Mononuclear cell (primary cell): ENCODE measurements around the gene UNKL. TPM values are rescaled to one million over a fixed set of nuclear protein-coding genes. Genes with fewer than 3 reads are reported as not detected.
"Not testable (repeated sequence)": the region's sequence is repeated elsewhere in the genome, so short reads cannot be mapped to it uniquely, and the experiment has no call there.

Experiments used
- H3K27me3 ChIP-seq: 2 replicates; pipeline ENCODE4 v1.6.0; 2011; ENCODE audit warnings: low read length, control low read depth; ENCODE audit not compliant: insufficient read depth
- H3K4me1 ChIP-seq: 2 replicates; pipeline ENCODE4 v1.5.1; 2011; ENCODE audit warnings: mild to moderate bottlenecking, low read length, control low read depth; ENCODE audit not compliant: insufficient read depth
- H3K4me3 ChIP-seq: 2 replicates; pipeline ENCODE4 v1.5.1; 2011; ENCODE audit warnings: mild to moderate bottlenecking, low read length, moderate library complexity
- H3K9me3 ChIP-seq: 2 replicates; pipeline ENCODE4 v1.5.1; 2011; ENCODE audit warnings: low read depth, mild to moderate bottlenecking, control low read depth, low read length
- total RNA-seq: library from RNA; depleted of rRNA; stranded (reverse); fragments of >200 nt; gene quantifications from one replicate; pipeline ENCODE4 v1.2.3, GENCODE V29; 2012

The UNKL gene
- total RNA-seq, 1 donor, result 18.4 TPM

DNA sequence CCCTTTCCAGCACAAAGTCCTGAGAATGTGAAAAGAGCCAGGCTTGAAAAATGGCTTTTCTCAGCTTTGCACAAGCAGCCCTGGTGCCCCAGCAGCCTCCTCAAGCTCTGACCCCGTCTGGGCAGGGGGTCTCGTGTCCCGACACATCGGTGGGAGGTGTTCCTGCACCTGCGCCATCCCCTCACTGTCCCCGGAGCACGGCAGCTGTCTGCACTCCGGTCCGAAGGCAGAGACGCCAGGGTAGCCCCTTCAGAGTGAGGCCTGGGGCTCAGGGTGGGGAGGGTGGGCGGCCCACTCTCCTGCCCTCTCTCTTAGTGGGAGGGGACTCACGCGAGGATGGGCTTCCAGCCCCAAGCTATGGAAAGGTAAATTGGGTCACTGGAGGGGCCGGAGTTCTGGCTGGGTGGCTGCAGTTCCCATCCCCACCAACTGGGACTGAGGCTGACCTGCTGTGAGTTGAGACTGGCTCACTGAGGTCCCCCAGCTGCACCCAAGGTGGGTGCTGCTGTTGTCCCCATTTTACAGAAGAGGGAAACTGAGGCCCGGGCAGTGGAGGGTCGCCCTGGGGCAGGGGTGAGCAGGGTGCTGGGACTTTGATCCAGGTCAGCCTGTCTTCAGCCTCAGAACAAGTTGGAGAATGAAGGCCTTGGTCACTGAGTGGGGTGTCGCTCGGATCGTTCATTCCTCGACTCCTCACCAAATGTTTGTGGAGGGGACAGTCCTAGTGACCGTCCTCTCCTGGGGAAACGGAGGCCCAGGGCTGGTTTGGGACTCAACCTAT is 83.4 kb downstream of the UNKL start:
- Histone ChIP-seq H3K9me3 (no peaks in the 10 kb centered on the region), H3K27me3 (peaks cover 30% of the 10 kb centered on the region), H3K4me1 (peaks cover 39% of the 10 kb centered on the region), H3K4me3 (no peak overlapping the region)

- Histone ChIP-seq H3K4me1 (peaks cover 39% of the 10 kb centered on the region), H3K4me3 (no peak overlapping the region), H3K27me3 (peaks cover 30% of the 10 kb centered on the region), H3K9me3 (no peaks in the 10 kb centered on the region)
Measured at GRCh38 chr16:1330260-1330914, 84.1 kb downstream of the UNKL start.

DNA sequence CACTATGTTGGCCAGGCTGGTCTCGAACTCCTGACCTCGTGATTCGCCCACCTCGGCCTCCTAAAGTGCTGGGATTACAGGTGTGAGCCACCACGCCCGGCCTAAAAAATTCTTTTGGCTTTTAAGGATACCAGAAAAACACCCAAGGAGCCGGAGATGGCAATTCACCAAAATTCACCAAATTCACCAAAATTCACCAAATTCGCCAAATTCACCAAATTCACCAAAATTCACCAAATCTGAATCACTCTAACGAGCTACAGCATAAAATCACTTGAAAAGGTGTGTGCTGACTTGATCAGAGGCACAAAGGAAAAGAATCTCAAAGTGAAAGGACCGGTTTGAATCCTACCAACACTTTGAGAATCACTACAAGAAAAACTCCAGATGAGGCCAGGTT is 85.5 kb downstream of the UNKL start:
- H3K9me3 ChIP-seq, H3K4me3 ChIP-seq: not testable (repeated sequence)
- peaks cover 28% of the 10 kb centered on the region for H3K4me1 ChIP-seq
- H3K27me3 ChIP-seq, result peaks cover 19% of the 10 kb centered on the region

DNA sequence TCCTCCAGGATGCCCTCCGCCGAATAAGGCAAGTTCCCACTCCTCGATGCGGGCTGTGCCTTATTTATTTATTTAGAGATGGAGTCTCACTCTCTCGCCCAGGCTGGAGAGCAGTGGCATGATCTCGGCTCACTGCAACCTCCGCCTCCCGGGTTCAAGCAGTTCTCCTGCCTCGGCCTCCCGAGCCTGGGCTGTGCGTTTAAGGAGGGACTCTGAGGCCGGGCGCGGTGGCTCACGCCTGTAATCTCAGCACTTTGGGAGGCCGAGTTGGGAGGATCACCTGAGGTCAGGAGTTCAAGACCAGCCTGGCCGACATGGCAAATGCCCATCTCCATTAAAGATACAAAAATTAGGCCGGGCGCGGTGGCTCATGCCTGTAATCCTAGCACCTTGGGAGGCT is 86.4 kb downstream of the UNKL start:
- not testable (repeated sequence) for H3K4me3 ChIP-seq, H3K9me3 ChIP-seq
- H3K27me3 ChIP-seq, result peaks cover 16% of the 10 kb centered on the region
- peaks cover 23% of the 10 kb centered on the region for H3K4me1 ChIP-seq

DNA sequence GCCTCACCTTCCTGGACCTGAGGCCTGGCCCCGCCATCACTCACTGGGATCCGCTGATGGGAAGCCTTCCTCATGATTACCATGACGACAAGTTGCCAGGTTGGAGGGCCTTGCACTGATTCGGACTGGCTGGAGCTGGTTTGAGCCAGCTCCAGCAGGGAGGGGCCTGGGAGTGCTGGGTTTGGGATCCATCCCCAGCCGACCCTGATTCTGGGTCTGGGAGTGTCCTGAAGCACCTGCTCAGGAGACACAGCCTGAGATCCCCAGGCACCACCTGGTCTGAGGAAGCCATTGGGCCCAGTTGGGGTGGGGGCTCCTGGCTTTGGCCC is 86.9 kb downstream of the UNKL start:
- H3K4me1 ChIP-seq, result peaks cover 17% of the 10 kb centered on the region
- no peaks in the 10 kb centered on the region for H3K9me3 ChIP-seq
- peaks cover 12% of the 10 kb centered on the region for H3K27me3 ChIP-seq
- no peak overlapping the region for H3K4me3 ChIP-seq

DNA sequence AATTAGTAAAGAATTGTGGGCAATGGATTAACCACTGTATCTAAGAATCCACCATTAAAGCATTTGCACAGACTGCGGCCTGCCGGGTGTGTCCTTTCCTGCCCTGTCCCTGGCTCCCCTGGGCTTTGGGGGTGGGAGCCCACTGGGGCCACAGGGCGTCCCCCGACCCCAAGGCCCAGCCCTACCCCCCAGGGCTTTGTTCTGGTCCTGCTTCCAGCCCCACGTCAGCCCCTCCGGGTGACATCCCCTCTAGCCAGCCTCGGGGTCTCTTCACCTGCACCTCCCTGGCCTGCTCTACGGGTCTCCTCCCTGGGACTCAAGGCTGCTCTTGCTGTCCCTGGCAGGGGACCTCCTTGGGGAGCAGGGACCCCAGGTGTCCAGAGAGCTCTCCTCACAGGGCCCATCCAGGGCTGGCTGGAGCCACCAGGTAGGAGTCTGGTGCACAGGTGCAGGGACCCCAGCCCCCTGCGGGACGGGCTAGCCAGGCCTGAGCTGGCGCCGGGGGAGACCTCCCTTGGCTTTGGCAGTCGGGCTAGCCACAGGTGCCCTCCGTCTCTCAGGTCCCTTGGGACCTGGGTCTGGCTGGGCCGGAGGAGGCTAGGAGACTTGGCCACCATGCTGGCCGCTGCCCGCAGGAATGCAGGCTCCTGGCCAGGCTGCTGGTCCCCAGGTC is 87.4 kb downstream of the UNKL start:
- peaks cover 7% of the 10 kb centered on the region for H3K27me3 ChIP-seq
- peaks cover 12% of the 10 kb centered on the region for H3K4me1 ChIP-seq
- no peak overlapping the region for H3K4me3 ChIP-seq
- H3K9me3 ChIP-seq, result no peaks in the 10 kb centered on the region

DNA sequence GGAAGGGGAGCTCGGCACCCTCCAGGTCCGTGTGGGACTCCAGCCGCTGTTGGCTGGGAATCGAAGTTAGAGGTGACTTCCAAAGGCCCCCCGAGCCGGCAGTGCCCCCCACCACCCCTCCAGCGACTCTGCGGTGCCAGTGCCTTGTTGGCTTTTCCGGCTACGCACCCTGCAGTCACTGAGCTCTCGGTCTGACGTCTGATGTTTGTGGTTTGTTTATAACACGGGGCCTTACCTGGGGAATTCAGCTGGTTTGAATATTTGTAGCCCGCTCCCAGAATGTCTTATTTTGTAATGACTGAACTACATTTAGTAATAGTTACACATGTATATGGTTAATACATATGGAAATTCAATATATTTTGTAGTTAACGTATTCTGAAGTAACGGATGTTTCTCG is 88.1 kb downstream of the UNKL start:
- Histone ChIP-seq H3K4me3 (no peak overlapping the region), H3K27me3 (no peaks in the 10 kb centered on the region), H3K4me1 (peaks cover 5% of the 10 kb centered on the region), H3K9me3 (no peaks in the 10 kb centered on the region)

GRCh38 chr16:1325673-1326371 is 88.7 kb downstream of the UNKL start:
- Histone ChIP-seq H3K27me3 (no peaks in the 10 kb centered on the region), H3K4me1 (no peaks in the 10 kb centered on the region), H3K4me3 (no peak overlapping the region), H3K9me3 (no peaks in the 10 kb centered on the region)

GRCh38 chr16:1325261-1325660 is 89.2 kb downstream of the UNKL start:
- Histone ChIP-seq H3K4me3 (no peak overlapping the region), H3K9me3 (no peaks in the 10 kb centered on the region), H3K4me1 (no peaks in the 10 kb centered on the region), H3K27me3 (no peaks in the 10 kb centered on the region)

DNA sequence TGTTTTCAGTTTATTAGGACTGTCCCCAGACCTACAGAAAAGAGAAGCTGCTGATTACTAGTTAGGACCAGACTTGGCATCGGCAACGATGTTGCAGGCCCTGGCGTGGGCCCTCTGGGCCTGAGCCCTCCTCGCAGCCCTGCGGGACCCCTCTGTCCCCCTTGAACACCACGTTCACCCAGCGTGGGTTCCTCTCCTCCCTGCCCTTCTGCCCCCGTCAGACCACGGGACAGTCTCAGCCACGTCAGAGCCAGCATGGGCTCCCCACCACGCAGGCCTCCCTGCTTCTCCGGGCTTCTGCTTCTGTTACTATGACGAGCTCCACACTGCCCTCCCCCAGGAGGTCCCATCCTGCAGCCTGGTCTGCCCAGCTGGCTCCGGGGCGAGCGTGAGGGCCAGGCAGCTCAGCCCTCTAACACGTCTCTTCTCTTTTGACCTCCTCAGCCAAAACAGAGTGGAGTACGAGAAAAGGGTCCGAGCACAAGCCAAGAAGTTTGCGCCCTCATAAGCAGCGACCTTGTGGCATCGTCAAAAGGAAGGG is 90.1 kb downstream of the UNKL start:
- no peaks in the 10 kb centered on the region for H3K27me3 ChIP-seq
- no peak overlapping the region for H3K4me3 ChIP-seq
- no peaks in the 10 kb centered on the region for H3K4me1 ChIP-seq
- H3K9me3 ChIP-seq, result no peaks in the 10 kb centered on the region

GRCh38 chr16:1323296-1324239 is 90.9 kb downstream of the UNKL start:
- no peaks in the 10 kb centered on the region for H3K9me3 ChIP-seq
- no peaks in the 10 kb centered on the region for H3K4me1 ChIP-seq
- no peaks in the 10 kb centered on the region for H3K27me3 ChIP-seq
- no peak overlapping the region for H3K4me3 ChIP-seq

- no peaks in the 10 kb centered on the region for H3K4me1 ChIP-seq
- H3K27me3 ChIP-seq, result no peaks in the 10 kb centered on the region
- no peak overlapping the region for H3K4me3 ChIP-seq
- H3K9me3 ChIP-seq, result no peaks in the 10 kb centered on the region
Measured at GRCh38 chr16:1322407-1322806, 92.1 kb downstream of the UNKL start.

- Histone ChIP-seq H3K9me3 (no peaks in the 10 kb centered on the region), H3K4me1 (no peaks in the 10 kb centered on the region), H3K4me3 (no peak overlapping the region), H3K27me3 (no peaks in the 10 kb centered on the region)
Measured at GRCh38 chr16:1320658-1321240, 93.8 kb downstream of the UNKL start.

- H3K27me3 ChIP-seq, result no peaks in the 10 kb centered on the region
- H3K4me3 ChIP-seq, result no peak overlapping the region
- H3K4me1 ChIP-seq, result no peaks in the 10 kb centered on the region
- H3K9me3 ChIP-seq, result no peaks in the 10 kb centered on the region
Measured at GRCh38 chr16:1320097-1320496, 94.4 kb downstream of the UNKL start.
